WI38 (cell line): Measurements from ENCODE around the gene MACROD2.

Source experiments
- H3K4me3 ChIP-seq: 2 replicates; pipeline ENCODE4 v1.5.1; 2011; ENCODE audit warnings: low read depth, mild to moderate bottlenecking, control low read depth, low read length
- TF ChIP-seq, protein P1 (sequence below): IDR thresholded peaks from 2 replicates; pipeline ENCODE4 v1.5.1; 2012; ENCODE audit warnings: low read depth, mild to moderate bottlenecking, control low read depth, low read length

MACROD2 gene

DNA sequence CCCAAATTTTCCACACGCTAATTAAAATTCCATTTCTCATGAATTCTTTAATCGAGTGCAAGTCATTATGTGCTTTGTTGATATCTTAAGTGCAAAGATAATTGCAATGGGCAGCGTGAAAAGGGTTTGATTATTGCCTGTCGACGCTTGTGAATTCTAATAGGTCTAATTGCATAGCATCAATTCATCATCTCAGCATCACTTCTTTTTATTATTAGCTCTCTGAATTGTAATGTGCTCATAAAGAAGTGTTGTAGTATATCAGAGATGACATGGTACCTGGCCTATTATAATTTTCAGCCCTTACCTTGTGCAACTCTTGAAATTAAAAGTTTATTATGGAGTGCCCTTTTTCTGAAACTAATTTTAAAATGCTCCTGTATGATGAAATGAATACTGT is 1208.9 kb downstream of the MACROD2 start:
- no peak overlapping the region for H3K4me3 ChIP-seq
- TF ChIP-seq, protein P1, sequence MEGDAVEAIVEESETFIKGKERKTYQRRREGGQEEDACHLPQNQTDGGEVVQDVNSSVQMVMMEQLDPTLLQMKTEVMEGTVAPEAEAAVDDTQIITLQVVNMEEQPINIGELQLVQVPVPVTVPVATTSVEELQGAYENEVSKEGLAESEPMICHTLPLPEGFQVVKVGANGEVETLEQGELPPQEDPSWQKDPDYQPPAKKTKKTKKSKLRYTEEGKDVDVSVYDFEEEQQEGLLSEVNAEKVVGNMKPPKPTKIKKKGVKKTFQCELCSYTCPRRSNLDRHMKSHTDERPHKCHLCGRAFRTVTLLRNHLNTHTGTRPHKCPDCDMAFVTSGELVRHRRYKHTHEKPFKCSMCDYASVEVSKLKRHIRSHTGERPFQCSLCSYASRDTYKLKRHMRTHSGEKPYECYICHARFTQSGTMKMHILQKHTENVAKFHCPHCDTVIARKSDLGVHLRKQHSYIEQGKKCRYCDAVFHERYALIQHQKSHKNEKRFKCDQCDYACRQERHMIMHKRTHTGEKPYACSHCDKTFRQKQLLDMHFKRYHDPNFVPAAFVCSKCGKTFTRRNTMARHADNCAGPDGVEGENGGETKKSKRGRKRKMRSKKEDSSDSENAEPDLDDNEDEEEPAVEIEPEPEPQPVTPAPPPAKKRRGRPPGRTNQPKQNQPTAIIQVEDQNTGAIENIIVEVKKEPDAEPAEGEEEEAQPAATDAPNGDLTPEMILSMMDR, result no peak

DNA sequence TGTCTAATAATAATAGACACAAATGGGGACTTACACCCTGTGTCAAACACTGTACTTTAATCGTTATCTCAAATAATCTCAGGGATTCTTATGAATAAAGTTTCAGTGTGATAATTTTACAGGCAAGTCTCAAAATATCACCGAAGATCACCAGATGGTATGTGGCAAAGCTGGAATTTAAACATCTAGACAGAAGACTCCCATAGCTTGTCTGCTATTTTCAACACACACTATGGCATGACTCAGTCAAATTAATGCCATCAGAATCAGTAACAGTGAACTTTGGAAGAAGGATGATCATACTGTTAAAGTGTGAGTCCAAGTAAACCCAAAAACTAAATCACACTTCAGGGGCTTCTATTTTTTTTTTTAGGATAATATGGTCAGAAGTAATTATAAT is 1209.7 kb downstream of the MACROD2 start:
- TF ChIP-seq, protein P1, result no peak
- no peak overlapping the region for H3K4me3 ChIP-seq

DNA sequence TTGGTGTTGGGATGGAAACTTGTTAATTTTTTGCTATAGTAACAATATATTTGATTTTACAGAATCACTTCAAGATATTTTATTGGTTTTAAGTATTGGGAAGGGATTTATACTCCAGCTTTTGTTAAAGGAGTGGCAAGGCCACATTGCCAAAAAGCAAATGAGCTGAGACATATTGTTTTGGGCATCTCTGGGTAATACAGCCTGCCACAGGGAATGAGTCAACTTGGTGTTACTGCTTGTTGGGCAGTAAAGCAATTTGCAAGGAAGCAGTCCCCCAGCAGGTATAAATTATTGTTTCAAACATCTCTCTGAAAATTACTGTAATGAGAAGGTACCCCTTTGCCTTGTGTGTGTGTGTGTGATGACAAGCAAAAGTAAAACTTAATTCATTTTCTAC is 1210.4 kb downstream of the MACROD2 start:
- TF ChIP-seq, protein P1, result no peak
- no peak overlapping the region for H3K4me3 ChIP-seq

DNA sequence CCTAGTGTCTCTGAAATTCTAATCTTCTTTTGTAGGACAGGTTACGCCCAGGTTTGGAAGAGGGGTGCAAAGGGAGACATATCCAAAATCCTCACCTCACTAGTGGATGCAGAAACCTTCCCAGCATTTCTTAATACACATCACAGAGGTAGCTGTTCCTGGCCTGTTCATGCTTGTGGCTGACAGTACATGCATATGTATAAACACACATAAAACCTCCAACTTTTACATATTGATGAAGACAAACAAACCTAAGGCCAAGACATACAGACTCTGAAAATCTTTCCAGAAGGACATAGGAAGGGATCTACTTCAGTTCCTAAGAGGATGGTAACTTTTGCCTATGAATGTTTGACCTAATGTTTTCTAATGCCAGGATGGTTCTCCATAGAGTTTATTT is 1214.2 kb downstream of the MACROD2 start:
- TF ChIP-seq, protein P1, result no peak

DNA sequence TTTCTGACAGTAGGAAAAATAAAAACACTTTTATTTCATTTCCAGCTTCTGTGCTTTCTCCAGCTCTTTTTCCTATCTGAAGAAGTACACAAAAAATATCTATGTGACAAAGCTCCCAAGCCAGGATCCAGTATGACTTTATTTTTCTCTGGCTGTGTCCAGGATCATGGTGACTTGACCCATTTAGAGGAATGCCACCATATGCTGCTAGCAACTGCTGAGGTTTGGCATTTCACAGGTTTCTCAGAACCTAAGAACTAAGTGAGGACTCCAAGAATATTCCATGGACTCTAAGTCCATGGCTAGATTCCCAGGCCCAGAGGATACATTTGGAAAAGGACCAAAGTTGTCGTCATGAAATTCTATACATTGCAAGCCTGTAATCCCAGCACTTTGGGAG is 1218.7 kb downstream of the MACROD2 start:
- no peak overlapping the region for H3K4me3 ChIP-seq
- TF ChIP-seq, protein P1, result no peak

More for the DNA sequence above, 1214.2 kb downstream of the MACROD2 start:
- no peak overlapping the region for H3K4me3 ChIP-seq

DNA sequence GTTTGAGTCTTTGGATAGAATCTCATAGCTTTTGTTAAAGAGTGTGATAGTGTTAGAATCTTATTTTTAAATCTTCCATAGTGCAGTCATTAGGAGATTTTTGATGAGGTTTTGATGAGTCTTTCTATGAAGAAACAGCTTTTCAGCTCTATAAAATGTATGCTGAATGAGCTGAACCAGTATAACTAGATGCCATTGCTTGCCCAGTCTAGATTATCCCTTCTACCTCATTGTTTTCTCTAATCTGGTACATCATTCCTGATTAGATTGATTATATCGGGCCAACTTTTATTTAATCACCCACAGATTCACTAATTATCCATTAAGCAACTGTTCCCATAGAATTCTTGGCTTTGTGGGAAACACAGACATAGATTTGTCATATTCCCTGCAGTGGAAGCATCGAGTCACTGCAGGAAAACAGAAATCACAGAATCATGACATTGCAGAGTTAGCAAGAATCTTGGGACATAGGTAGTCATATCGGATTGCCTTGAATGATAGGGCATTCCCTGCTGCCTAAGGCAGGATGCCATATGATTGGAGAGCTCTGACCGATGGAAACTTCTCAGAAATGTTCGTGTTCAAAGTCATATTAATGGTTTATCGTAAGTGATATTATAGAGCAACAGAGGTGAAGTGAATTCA is 1224.8 kb downstream of the MACROD2 start:
- H3K4me3 ChIP-seq, result no peak overlapping the region
- TF ChIP-seq, protein P1, result no peak

DNA sequence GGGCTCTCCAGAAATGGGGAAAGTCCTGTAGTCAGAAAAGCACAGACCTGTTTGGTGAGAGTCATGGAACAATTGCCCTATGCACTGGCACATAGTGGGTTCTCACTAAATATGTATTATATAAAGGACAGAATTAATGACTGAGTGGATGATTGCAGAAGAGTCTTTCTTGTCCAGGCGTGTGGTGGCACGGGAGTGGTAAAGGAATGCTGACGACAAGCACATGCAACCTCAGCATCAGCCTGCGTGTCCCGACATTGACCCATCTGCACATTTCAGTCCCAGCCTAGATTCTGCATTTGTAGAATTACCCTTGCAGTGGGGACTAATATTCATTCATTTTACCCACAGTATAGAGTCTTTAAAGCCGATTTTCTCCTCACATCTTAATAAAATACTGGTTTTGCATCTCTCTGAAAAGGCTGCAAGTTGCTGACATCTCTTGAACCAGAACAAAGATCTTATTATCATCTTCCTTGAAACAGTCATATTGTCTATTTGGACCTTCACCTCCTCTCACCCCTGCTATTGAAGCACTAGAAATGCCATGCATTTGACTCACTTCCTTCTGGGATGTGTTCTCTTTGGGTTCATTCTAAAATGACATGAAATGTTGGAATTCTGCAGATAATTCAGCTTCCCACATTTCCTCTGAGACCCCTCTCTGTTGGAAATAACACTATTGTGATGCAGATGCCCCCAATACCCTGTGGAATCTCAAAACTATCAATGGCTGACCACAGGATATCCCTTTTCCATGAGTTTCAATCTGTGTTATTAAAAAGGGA is 1225.7 kb downstream of the MACROD2 start:
- TF ChIP-seq, protein P1, result no peak
- no peak overlapping the region for H3K4me3 ChIP-seq
